NCI-H446 treated with DMSO at 0.1 percent for 48 hours (cell line): ENCODE measurements around the gene MX1.

Experiments used
- DNase-seq: peaks from one replicate; lab custom pipeline; 2025; lab: John Stamatoyannopoulos, UW

MX1 gene

GRCh38 chr21:41460578-41461527 lies 34.8 kb downstream of the MX1 start:
- no peak for DNase-seq

GRCh38 chr21:41465176-41465781 lies 39.2 kb downstream of the MX1 start:
- DNase-seq, result no peak

- DNase-seq, result no peak
These were observed 40.2 kb downstream of the MX1 start for GRCh38 chr21:41466024-41466820.

- no peak for DNase-seq
These were observed 44.0 kb downstream of the MX1 start for GRCh38 chr21:41470054-41470453.

DNA sequence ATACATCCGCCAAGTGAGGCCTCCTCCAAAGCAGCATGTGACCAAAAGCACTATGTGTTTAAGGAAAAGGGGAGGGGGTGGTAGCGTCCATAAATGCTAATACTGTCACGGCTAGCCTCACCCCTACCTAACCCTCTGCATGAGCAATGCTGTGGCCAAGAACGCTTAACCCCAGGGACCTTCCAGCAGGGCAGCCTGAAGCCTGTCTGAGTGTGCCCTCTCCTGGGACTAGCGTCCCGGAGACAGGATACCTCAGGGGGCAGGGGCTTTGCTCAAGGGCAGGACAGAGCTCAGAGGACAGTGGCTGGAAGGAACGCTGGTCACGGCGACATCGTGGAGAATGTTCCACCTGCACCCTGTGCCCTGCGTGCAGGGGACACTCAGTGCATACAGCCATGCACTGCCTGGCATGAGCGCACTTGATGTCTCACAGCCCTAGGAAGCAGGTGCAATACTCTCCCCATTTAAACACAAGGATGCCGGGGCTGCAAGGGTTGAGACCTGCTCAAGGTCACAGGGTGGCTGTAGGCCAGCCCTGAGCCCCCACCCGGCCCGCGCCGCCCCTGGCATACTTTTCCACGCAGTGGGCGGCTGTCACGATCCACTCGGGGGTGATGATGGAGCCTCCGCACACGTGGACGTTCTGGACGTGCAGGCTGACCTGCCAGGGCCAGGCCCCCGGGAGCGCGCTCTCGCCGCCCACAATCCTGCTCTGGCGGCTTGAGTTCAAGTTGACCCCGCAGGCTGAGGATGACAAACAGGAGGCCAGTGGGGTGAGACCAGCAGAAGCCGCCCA lies 46.9 kb downstream of the MX1 start:
- DNase-seq, result no peak

- DNase-seq, result no peak
These were observed 49.8 kb downstream of the MX1 start for GRCh38 chr21:41475714-41476420.

DNA sequence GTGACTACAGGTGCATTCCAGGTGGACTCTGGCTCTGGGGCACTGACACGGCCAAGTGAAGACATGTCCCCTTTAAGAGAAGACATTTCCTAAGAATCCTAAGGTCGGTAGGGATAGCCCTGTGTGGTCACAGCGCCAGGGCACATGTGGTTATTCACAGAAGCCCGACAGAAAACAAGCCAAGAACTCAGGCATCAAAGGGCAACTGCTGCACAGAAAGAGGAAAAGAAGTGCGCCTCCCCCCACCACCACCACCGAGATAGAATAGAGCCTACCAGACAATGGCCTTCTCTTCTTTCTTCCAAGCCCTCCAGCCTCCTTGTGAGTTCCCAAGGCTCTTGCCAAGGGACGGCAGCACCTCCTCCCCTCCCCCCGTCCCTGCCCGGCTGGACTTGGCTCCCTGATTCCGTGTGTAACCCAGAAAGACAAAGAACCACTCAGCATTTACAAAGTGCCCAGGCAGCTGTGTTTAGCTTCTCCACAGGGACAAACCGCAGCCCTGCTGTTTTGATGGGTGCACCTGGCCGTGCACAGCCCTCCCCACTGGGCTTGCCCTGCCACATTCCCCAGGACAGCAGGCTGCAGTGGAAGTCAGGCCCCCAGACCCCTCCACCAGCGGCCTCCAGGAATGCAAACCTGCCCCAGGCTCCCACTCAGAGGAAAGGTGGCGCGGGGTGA lies 51.7 kb downstream of the MX1 start:
- DNase-seq, result no peak

- no peak for DNase-seq
These were observed 52.5 kb downstream of the MX1 start for GRCh38 chr21:41478319-41479177.

GRCh38 chr21:41479686-41480085 lies 53.6 kb downstream of the MX1 start:
- DNase-seq, result no peak

- no peak for DNase-seq
These were observed 54.1 kb downstream of the MX1 start for GRCh38 chr21:41480086-41480690.

- DNase-seq, result no peak
These were observed 55.2 kb downstream of the MX1 start for GRCh38 chr21:41481191-41481590.

DNA sequence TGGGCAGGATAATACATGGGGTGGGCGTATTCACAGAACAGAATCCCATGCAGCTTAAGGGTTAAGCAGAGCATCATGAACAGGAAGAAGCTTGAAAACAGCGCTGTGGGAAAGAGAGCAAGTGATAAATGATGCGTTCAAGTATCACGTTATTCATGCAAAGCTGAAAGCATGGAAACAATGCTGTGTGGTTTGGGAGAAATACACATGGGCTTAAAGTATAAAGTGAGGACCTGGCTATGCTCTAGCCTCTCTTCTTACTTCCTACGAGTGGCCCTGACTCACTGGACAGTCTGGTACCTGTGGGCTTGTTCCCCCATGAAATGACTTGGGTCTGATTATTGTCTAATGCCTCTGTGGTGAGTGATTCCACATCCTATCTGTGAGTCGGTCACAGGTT lies 56.3 kb downstream of the MX1 start:
- no peak for DNase-seq

DNA sequence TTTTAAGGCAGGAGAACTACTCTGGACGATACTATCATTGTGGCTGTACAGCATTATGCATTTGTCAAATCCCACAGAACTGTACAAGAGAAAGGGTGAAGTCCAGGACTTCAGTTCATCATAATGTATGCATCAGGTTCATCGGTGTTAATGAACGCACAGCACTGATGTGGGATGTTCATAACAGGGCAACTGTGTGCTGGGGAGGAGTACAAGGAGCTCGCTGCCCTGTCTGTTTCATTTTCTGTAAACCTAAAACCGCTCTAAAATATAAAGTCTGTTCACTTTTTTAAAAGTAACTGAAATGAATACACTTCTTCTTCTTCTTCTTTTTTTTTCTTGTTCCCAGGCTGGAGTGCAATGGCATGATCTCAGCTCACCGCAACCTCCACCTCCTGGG lies 56.9 kb downstream of the MX1 start:
- no peak for DNase-seq

DNA sequence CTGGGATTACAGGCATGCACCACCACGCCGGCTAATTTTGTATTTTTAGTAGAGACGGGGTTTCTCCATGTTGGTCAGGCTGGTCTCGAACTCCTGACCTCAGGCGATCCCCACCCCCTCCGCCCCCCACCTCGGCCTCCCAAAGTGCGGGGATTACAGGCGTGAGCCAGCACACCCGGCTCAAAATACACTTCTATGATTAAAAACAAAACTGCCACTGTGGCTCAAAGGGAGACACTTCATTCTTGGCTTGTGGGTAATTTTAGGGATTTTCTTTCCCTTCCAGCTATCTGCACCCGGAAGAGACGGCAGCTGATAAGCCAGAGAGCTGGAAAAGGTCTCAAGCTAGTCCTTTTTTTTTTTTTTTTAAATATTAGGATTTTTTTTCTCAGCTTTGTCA lies 57.4 kb downstream of the MX1 start:
- DNase-seq, result no peak

DNA sequence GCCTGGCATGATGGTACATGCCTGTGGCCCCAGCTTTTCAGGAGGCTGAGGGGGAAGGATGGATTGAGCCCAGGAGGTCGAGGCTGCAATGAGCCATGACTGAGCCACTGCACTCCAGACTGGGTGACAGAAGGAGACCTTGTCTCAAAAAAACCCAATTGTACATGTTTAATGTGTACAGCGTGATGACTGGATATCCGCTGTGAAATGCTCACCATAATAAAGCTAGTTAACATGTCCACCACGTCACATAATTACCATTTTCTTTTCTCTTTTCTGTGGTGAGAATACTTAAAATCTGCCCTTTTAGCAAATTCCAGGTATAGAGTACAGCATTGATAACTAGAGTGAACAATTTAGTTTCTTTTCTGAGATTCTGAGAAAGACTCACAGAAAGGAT lies 57.9 kb downstream of the MX1 start:
- no peak for DNase-seq

GRCh38 chr21:41487082-41487481 lies 61.0 kb downstream of the MX1 start:
- no peak for DNase-seq

- no peak for DNase-seq
These were observed 62.0 kb downstream of the MX1 start for GRCh38 chr21:41488080-41488479.

DNA sequence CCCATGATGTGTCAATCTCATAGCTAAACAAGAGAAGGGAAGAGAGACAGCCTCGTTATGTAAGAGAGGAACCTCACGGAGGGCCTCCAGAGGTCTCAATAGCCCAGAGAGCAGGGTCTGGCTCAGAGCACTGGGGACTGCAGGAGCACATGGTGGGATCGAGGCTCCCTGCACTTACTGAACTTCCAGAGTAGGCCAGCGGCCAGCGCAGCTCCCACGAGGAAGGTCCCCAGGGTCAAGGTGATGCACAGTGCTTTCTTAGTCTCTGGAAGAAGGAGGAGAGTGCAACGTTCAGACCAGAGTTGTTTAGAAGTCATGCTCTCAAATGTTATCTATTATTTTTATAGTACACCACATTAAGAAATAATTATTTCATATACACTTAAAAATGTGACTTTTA lies 63.3 kb downstream of the MX1 start:
- no peak for DNase-seq

DNA sequence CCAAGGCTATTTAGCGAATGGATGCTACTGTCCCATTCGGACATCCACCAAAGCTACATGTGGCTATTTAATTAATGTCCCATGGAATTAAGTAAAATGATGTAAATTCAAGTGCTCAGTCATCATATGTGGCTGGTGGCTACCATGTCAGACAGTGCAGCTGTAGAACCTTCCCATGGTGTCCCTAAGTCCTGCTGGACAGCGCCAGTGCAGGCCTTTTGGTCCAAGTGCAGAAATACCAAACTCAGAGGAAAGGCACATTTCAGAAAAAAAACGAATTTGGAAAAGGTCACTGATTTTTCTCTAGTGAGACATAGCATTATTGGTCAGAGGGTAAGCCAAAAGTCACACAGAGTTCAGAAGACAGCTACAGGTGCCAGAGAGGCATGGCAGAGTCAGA lies 64.3 kb downstream of the MX1 start:
- DNase-seq, result no peak
